SU-DHL-6 (cell line): ENCODE measurements around the gene PHLDB2.

Source experiments
- CTCF ChIP-seq: fragments of 200-600 bp; sonication (generic); IDR thresholded peaks from one replicate; pipeline ENCODE4 v1.5.1; 2017; ENCODE audit warnings: antibody characterized with exemption, mild to moderate bottlenecking, low read length, moderate library complexity; ENCODE audit not compliant: insufficient read depth, poor library complexity, severe bottlenecking
- EZH2phosphoT487 ChIP-seq: fragments of 200-600 bp; sonication (generic), shearing (Covaris generic); conservative IDR thresholded peaks from 2 replicates; pipeline ENCODE4 v1.6.1; 2018; ENCODE audit warnings: mild to moderate bottlenecking, antibody characterized with exemption, low read length, moderate library complexity, mixed read lengths

GRCh38 chr3:111882194-111882593 is 23.1 kb downstream of the PHLDB2 start:
- no peak for TF ChIP-seq CTCF
- no peak for TF ChIP-seq EZH2phosphoT487
